Heart left ventricle (tissue), 13 donors: ENCODE measurements around the gene RAD23A.
A peak's percentile ranks its signal among the peaks of the same experiment; 100 is the strongest.

ENCODE experiments used
- POLR2A ChIP-seq, 2 donors: fragments of 450-650 bp; IDR thresholded peaks; one replicate each; pipeline ENCODE4 v1.6.1; 2017; ENCODE audit warnings: antibody characterized with exemption in 2 of 2, mild to moderate bottlenecking in 2 of 2, moderate library complexity in 2 of 2
- TF ChIP-seq, protein P1 (sequence below), 12 donors: fragments of 200-600 bp; sonication (generic) in 4 of 12; IDR thresholded peaks; one replicate each; pipeline versions ENCODE4 v1.5.0 to v1.8.0; 2018 to 2022; ENCODE audit warnings: antibody characterized with exemption in 12 of 12, mild to moderate bottlenecking in 5 of 12
- donor health status: ischemic (EF 13 %, LVEDD 7.1; RV severe dilation, severe dysfunction).
- donor health status: DM: no; HTN: yes; CAD: no.
- donor health status: DM: no; HTN: no; CAD: no.
- donor health status: ischemic (EF 25% LVEDD 6.9; RV normal size, moderate dysfunction).
- donor health status: ischemic (EF 25% LVEDD 5.7; RV mildly dilated, moderate dysfunction).
- donor health status: ischemic (EF 35%, LVEDD 5.7; RV mildly dilated, moderate dysfunction).
- donor health status: nonischemic (EF 11% LVEDD 7.7; RV severe dilation, severe dysfunction).
- donor health status: DM: yes; HTN: yes; CAD: no.
- donor health status: PGD.
- donor health status: ischemic (EF 29% LVEDD 5.4; RV normal size, mild dysfunction).
- donor health status: nonischemic (EF 23%, LVEDD 6.1; RV moderate dilation, normal function).

DNA sequence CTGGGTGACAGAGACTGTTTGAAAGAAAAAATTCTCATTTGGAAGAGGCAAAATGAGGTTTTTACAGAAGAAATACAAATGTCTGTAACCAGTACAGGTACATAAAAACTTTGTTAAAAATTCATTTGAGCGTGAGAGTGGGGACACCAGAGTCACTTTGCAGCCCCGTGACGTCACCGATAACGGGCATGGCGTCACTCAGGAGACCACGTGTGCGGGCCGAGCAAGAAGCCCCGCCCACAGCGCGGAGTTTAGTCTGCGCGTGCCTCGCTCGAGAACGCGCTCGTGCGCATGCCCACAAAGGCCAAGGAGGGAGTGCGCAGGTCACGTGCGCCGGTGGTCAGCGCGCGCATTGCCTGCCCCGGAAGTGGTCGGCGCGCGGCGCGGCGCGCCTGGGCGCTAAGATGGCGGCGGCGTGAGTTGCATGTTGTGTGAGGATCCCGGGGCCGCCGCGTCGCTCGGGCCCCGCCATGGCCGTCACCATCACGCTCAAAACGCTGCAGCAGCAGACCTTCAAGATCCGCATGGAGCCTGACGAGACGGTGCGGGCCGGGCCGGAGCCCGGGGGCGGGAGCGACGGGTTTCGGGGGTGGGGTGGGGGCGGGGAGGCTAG, at the start of gene RAD23A:
- TF ChIP-seq, protein P1, sequence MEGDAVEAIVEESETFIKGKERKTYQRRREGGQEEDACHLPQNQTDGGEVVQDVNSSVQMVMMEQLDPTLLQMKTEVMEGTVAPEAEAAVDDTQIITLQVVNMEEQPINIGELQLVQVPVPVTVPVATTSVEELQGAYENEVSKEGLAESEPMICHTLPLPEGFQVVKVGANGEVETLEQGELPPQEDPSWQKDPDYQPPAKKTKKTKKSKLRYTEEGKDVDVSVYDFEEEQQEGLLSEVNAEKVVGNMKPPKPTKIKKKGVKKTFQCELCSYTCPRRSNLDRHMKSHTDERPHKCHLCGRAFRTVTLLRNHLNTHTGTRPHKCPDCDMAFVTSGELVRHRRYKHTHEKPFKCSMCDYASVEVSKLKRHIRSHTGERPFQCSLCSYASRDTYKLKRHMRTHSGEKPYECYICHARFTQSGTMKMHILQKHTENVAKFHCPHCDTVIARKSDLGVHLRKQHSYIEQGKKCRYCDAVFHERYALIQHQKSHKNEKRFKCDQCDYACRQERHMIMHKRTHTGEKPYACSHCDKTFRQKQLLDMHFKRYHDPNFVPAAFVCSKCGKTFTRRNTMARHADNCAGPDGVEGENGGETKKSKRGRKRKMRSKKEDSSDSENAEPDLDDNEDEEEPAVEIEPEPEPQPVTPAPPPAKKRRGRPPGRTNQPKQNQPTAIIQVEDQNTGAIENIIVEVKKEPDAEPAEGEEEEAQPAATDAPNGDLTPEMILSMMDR (IDR thresholded peaks at IDR 0.05): no peak
- TF ChIP-seq POLR2A (IDR thresholded peaks at IDR 0.05): peak in 1 of 2 donors; percentile 87
